Ishikawa (cell line): Measurements from ENCODE around the gene CLMN.
A peak's percentile ranks its signal among the peaks of the same experiment; 100 is the strongest.

ENCODE experiments used
- CEBPB ChIP-seq: IDR thresholded peaks from 2 replicates; pipeline ENCODE4 v1.6.1; 2012
- CREB1 ChIP-seq: IDR thresholded peaks from 2 replicates; pipeline ENCODE4 v1.6.1; 2012; ENCODE audit warnings: low read depth
- EGR1 ChIP-seq: IDR thresholded peaks from 2 replicates; pipeline ENCODE4 v1.6.1; 2012
- EP300 ChIP-seq: IDR thresholded peaks from 2 replicates; pipeline ENCODE4 v1.6.1; 2012; ENCODE audit warnings: borderline replicate concordance
- FOXM1 ChIP-seq: IDR thresholded peaks from 2 replicates; pipeline ENCODE4 v1.6.1; 2012; ENCODE audit warnings: low read depth, borderline replicate concordance
- MAX ChIP-seq: IDR thresholded peaks from 2 replicates; pipeline ENCODE4 v1.6.1; 2012
- NFIC ChIP-seq: IDR thresholded peaks from 2 replicates; pipeline ENCODE4 v1.6.1; 2012
- RAD21 ChIP-seq: IDR thresholded peaks from 2 replicates; pipeline ENCODE4 v1.6.1; 2012; ENCODE audit warnings: low read depth
- REST ChIP-seq: IDR thresholded peaks from 2 replicates; pipeline ENCODE4 v1.6.1; 2012; ENCODE audit warnings: low read depth, mild to moderate bottlenecking
- TAF1 ChIP-seq: IDR thresholded peaks from 2 replicates; pipeline ENCODE4 v1.6.1; 2012; ENCODE audit warnings: low read depth, mild to moderate bottlenecking
- TCF12 ChIP-seq: IDR thresholded peaks from 2 replicates; pipeline ENCODE4 v1.6.1; 2012; ENCODE audit warnings: low read depth
- TEAD4 ChIP-seq: IDR thresholded peaks from 2 replicates; pipeline ENCODE4 v1.6.1; 2012
- USF1 ChIP-seq: IDR thresholded peaks from 2 replicates; pipeline ENCODE4 v1.6.1; 2012
- YY1 ChIP-seq: IDR thresholded peaks from 2 replicates; pipeline ENCODE4 v1.6.1; 2012; ENCODE audit warnings: low read depth
- ZBTB7A ChIP-seq: IDR thresholded peaks from 2 replicates; pipeline ENCODE4 v1.6.1; 2012; ENCODE audit warnings: low read depth

Gene CLMN

GRCh38 chr14:95270203-95270602, 49.5 kb downstream of the CLMN start:
- TF ChIP-seq ZBTB7A, result no peak
- TF ChIP-seq FOXM1, result no peak
- no peak for TF ChIP-seq RAD21
- TF ChIP-seq NFIC, result no peak
- no peak for TF ChIP-seq TEAD4
- no peak for TF ChIP-seq EP300
- TF ChIP-seq TAF1, result no peak
- no peak for TF ChIP-seq USF1
- no peak for TF ChIP-seq YY1
- TF ChIP-seq TCF12, result no peak
- no peak for TF ChIP-seq CREB1
- no peak for TF ChIP-seq MAX
- TF ChIP-seq EGR1, result no peak
- no peak for TF ChIP-seq REST
- no peak for TF ChIP-seq CEBPB

GRCh38 chr14:95269493-95269892, 50.2 kb downstream of the CLMN start:
- TF ChIP-seq EGR1 (no peak), ZBTB7A (no peak), NFIC (no peak)

- TF ChIP-seq CEBPB (no peak), YY1 (no peak), USF1 (no peak)
Measured at GRCh38 chr14:95268350-95268749, 51.4 kb downstream of the CLMN start.

- TF ChIP-seq NFIC (no peak), CREB1 (no peak), TEAD4 (no peak), YY1 (no peak), ZBTB7A (no peak), CEBPB (no peak), USF1 (no peak), EGR1 (no peak), RAD21 (no peak), TAF1 (no peak), TCF12 (no peak), FOXM1 (no peak)
Measured at GRCh38 chr14:95267306-95267705, 52.4 kb downstream of the CLMN start.

GRCh38 chr14:95265106-95266094, 54.3 kb downstream of the CLMN start:
- TF ChIP-seq TEAD4, result peak; percentile 88
- TF ChIP-seq TCF12, result peak; percentile 97
- TF ChIP-seq EGR1, result no peak
- TF ChIP-seq TAF1, result no peak
- TF ChIP-seq EP300, result peak; percentile 93
- TF ChIP-seq CREB1, result no peak
- peak; percentile 82 for TF ChIP-seq MAX
- peak; percentile 86 for TF ChIP-seq NFIC
- peak; percentile 45; the same call in 1 of the 2 replicates for TF ChIP-seq YY1
- peak; percentile 96 for TF ChIP-seq CEBPB
- peak; percentile 86 for TF ChIP-seq FOXM1
- no peak for TF ChIP-seq RAD21
- no peak for TF ChIP-seq REST
- TF ChIP-seq ZBTB7A, result peak; percentile 79
- 0 out of 2 replicates have a peak, but pooled peaks have one; percentile 23 for TF ChIP-seq USF1
